GM19193 (cell line): ENCODE data around the gene TUBG2.

Experiments
- POLR2A ChIP-seq: IDR thresholded peaks from 4 replicates; pipeline ENCODE4 v1.6.1; 2011; ENCODE audit not compliant: insufficient read depth, insufficient read length; ENCODE audit errors: extremely low read depth

The TUBG2 gene

GRCh38 chr17:42700586-42701289 lies 41.7 kb downstream of the TUBG2 start:
- no peak for TF ChIP-seq POLR2A

GRCh38 chr17:42702446-42702845 lies 43.4 kb downstream of the TUBG2 start:
- TF ChIP-seq POLR2A = no peak

GRCh38 chr17:42704490-42704836 lies 45.4 kb downstream of the TUBG2 start:
- TF ChIP-seq POLR2A = no peak

GRCh38 chr17:42704837-42705494 lies 45.9 kb downstream of the TUBG2 start:
- TF ChIP-seq POLR2A = no peak

- TF ChIP-seq POLR2A = no peak
Measured at GRCh38 chr17:42706732-42707131, 47.6 kb downstream of the TUBG2 start.

GRCh38 chr17:42708588-42708987 lies 49.5 kb downstream of the TUBG2 start:
- TF ChIP-seq POLR2A = no peak

- no peak for TF ChIP-seq POLR2A
Measured at GRCh38 chr17:42709561-42709960, 50.5 kb downstream of the TUBG2 start.
